CD14-positive monocyte (primary cell): ENCODE results near the gene SMARCD2. TPM values are rescaled to one million over a fixed set of nuclear protein-coding genes. Genes with fewer than 3 reads are reported as not detected.
"Not testable (repeated sequence)": the region's sequence is repeated elsewhere in the genome, so short reads cannot be mapped to it uniquely, and the experiment has no call there.

Experiments used
- DNase-seq, 3 donors: peaks; one replicate each; pipeline ENCODE4 v3.0.0-alpha.2; 2011 to 2022
- H2AFZ ChIP-seq: 2 replicates; pipeline ENCODE4 v1.6.0; 2012; ENCODE audit warnings: mild to moderate bottlenecking, low read depth, low read length, inconsistent platforms; ENCODE audit not compliant: insufficient read depth, poor library complexity, severe bottlenecking
- H3K27ac ChIP-seq, 2 donors: 1 replicate in 1 of 2; 2 replicates in 1 of 2; pipeline ENCODE4 v1.5.1; 2012 to 2013; ENCODE audit warnings: low read length in 2 of 2, control low read depth in 1 of 2, inconsistent platforms in 1 of 2, low read depth in 1 of 2, mild to moderate bottlenecking in 1 of 2
- H3K27me3 ChIP-seq, 2 donors: one replicate each; pipeline versions ENCODE4 v1.6.0 to v1.6.1; 2011 to 2013; ENCODE audit warnings: low read length in 2 of 2; ENCODE audit not compliant: control insufficient read depth in 2 of 2, insufficient read depth in 2 of 2
- H3K36me3 ChIP-seq, 2 donors: replicated peaks in 1 of 2; 1 replicate in 1 of 2; 2 replicates in 1 of 2; pipeline versions ENCODE4 v1.5.1 to v1.6.1; 2012 to 2013; ENCODE audit warnings: low read length in 2 of 2, control low read depth in 1 of 2, inconsistent platforms in 1 of 2, mild to moderate bottlenecking in 1 of 2; ENCODE audit not compliant: insufficient read depth in 2 of 2, control insufficient read depth in 1 of 2
- H3K4me1 ChIP-seq, 2 donors: 1 replicate in 1 of 2; 2 replicates in 1 of 2; pipeline versions ENCODE4 v1.5.1 to v1.6.1; 2012 to 2013; ENCODE audit warnings: low read length in 2 of 2, control low read depth in 1 of 2, inconsistent platforms in 1 of 2, mild to moderate bottlenecking in 1 of 2, moderate library complexity in 1 of 2; ENCODE audit not compliant: insufficient read depth in 2 of 2, control insufficient read depth in 1 of 2
- H3K4me2 ChIP-seq: replicated peaks from 2 replicates; pipeline ENCODE3; 2012; ENCODE audit warnings: low read length, moderate library complexity, mild to moderate bottlenecking; ENCODE audit not compliant: poor library complexity, severe bottlenecking; ENCODE audit errors: extremely low read depth
- H3K4me3 ChIP-seq, 3 experiments: fragments of 200-600 bp in 1 of 3; sonication (generic) in 1 of 3; replicated peaks in 1 of 3; 1 replicate in 2 of 3; 2 replicates in 1 of 3; pipeline ENCODE4 v1.5.1; 2011 to 2013; ENCODE audit warnings: low read length in 3 of 3, mild to moderate bottlenecking in 3 of 3, control low read depth in 2 of 3, low read depth in 2 of 3, inconsistent platforms in 1 of 3, moderate library complexity in 1 of 3
- H3K79me2 ChIP-seq: 2 replicates; pipeline ENCODE4 v1.6.0; 2012; ENCODE audit warnings: mild to moderate bottlenecking, control low read depth, inconsistent platforms, low read length, moderate library complexity; ENCODE audit not compliant: insufficient read depth
- H3K9ac ChIP-seq: 2 replicates; pipeline ENCODE4 v1.6.0; 2017; ENCODE audit warnings: low read length, mild to moderate bottlenecking; ENCODE audit not compliant: insufficient read depth, poor library complexity, severe bottlenecking
- H3K9me3 ChIP-seq, 2 donors: replicated peaks in 1 of 2; 1 replicate in 1 of 2; 2 replicates in 1 of 2; pipeline versions ENCODE4 v1.5.1 to v1.6.1; 2012 to 2013; ENCODE audit warnings: low read length in 2 of 2, control low read depth in 1 of 2; ENCODE audit not compliant: control insufficient read depth in 1 of 2, insufficient read depth in 1 of 2
- H4K20me1 ChIP-seq: 2 replicates; pipeline ENCODE4 v1.6.0; 2012; ENCODE audit warnings: mild to moderate bottlenecking, low read length, control low read depth, moderate library complexity; ENCODE audit not compliant: insufficient read depth
- H3K27ac Mint-ChIP-seq, 7 donors: one replicate each; pipeline ENCODE4 v1.8.0; 2020; ENCODE audit warnings: mild to moderate bottlenecking in 7 of 7, mixed read lengths in 7 of 7, moderate library complexity in 6 of 7, inconsistent platforms in 2 of 7
- H3K27me3 Mint-ChIP-seq, 3 donors: one replicate each; pipeline ENCODE4 v1.8.0; 2021 to 2022; ENCODE audit warnings: low read depth in 3 of 3, mild to moderate bottlenecking in 3 of 3, mixed read lengths in 3 of 3, moderate library complexity in 3 of 3, inconsistent platforms in 1 of 3
- H3K36me3 Mint-ChIP-seq, 2 donors: one replicate each; pipeline ENCODE4 v1.8.0; 2020; ENCODE audit warnings: mixed read lengths in 2 of 2, inconsistent platforms in 1 of 2, mild to moderate bottlenecking in 1 of 2
- H3K4me1 Mint-ChIP-seq: one replicate; pipeline ENCODE4 v1.8.0; 2020; ENCODE audit warnings: mild to moderate bottlenecking, mixed read lengths
- H3K4me3 Mint-ChIP-seq, 2 donors: one replicate each; pipeline ENCODE4 v1.8.0; 2020; ENCODE audit warnings: mild to moderate bottlenecking in 2 of 2, mixed read lengths in 2 of 2, moderate library complexity in 1 of 2
- H3K9me3 Mint-ChIP-seq, 7 donors: one replicate each; pipeline ENCODE4 v1.8.0; 2020 to 2022; ENCODE audit warnings: mixed read lengths in 7 of 7, mild to moderate bottlenecking in 6 of 7, moderate library complexity in 6 of 7, inconsistent platforms in 2 of 7
- WGBS: methylation state at CpG from one replicate; pipeline ENCODE4 v1.1.5; 2013; ENCODE audit warnings: missing lambda C conversion rate; ENCODE audit not compliant: insufficient coverage; 5-methylcytosine and 5-hydroxymethylcytosine counted together
- intact Hi-C, 2 donors: fragments of 100-400 bp; cut with micrococcal nuclease; formaldehyde crosslinking; loops; one replicate each; pipeline versions ENCODE4 v1.15.0 to v1.15.1; 2023
- polyA plus RNA-seq, 3 donors: library from polyadenylated mRNA; depleted of rRNA in 1 of 3; unstranded in 2 of 3; stranded (reverse) in 1 of 3; fragments of 300-500 nt in 2 of 3; fragments of >200 nt in 1 of 3; fragmentation: Illumina TruSeq in 2 of 3; gene quantifications; 1 replicate in 2 of 3; 2 replicates in 1 of 3; pipeline ENCODE4 v1.2.3, GENCODE V29; 2012 to 2021
- TF ChIP-seq, protein P1 (sequence below): fragments of 200-600 bp; IDR thresholded peaks from one replicate; pipeline ENCODE4 v1.8.0; 2022; ENCODE audit warnings: antibody characterized with exemption, mild to moderate bottlenecking

Gene SMARCD2
- polyA plus RNA-seq, 3 donors: 60.2 to 77.9 (median 64.0) TPM

DNA sequence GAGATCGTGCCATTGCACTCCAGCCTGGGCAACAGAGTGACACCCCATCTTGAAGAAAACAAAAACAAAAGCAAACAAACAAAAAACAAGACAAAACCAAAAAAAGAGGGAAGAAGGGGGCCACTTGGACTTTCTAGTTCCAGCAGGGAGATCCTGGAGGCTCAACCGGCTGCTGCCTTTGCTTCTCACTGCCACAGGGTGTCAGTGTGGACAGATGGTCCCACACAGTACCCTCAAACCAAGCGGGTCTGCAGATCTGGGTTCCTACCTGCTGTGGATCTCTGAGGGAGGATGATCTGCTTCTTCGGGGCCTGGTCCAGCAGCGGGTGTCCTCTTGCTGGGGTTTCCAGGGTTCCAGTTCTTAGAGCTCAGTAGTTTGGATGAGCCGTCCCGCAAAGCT lies 24.1 kb upstream of the SMARCD2 start:
- H3K79me2 ChIP-seq, H3K9me3 ChIP-seq, H3K27me3 Mint-ChIP-seq, H3K4me2 ChIP-seq, H3K36me3 ChIP-seq, H3K4me1 ChIP-seq, H3K9ac ChIP-seq, H3K9me3 Mint-ChIP-seq, DNase-seq, H3K4me3 Mint-ChIP-seq, H3K4me3 ChIP-seq, H3K27ac ChIP-seq, H4K20me1 ChIP-seq, H3K27me3 ChIP-seq, H3K36me3 Mint-ChIP-seq, intact Hi-C loops, H2AFZ ChIP-seq: not testable (repeated sequence)
- H3K27ac Mint-ChIP-seq: peak overlapping the region in 1 of 7 donors; percentile 50
- H3K4me1 Mint-ChIP-seq: peaks cover 14% of the 10 kb centered on the region
- no CpG with 5 or more reads among the region's 7 CpGs for WGBS

DNA sequence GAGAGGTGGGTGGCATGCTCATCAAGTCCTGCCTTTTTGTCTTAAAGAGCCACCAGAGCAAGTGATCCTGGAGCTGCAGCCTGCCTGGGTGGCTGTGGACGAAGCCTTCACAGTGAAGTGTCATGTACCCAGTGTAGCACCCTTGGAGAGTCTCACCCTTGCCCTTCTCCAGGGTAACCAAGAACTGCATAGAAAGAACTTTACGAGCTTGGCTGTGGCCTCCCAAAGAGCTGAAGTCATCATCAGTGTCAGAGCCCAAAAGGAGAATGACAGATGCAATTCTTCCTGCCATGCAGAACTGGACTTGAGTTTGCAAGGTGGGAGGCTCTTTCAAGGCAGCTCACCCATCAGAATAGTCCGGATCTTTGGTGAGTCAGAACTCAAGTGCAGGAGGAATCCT lies 16.8 kb upstream of the SMARCD2 start:
- Histone ChIP-seq H2AFZ (no peak overlapping the region), H3K27ac (no peak overlapping the region), H4K20me1 (no peaks in the 10 kb centered on the region), H3K4me3 (no peak overlapping the region), H3K4me2 (no peak overlapping the region), H3K9me3 (no peaks in the 10 kb centered on the region), H3K27me3 (no peaks in the 10 kb centered on the region), H3K9ac (no peak overlapping the region), H3K4me1 (no peaks in the 10 kb centered on the region), H3K36me3 (no peaks in the 10 kb centered on the region), H3K79me2 (no peaks in the 10 kb centered on the region)
- Mint-ChIP-seq H3K4me3 (no peak overlapping the region), H3K27ac (no peak overlapping the region), H3K27me3 (peaks cover 0 to 8% (median 6%) of the 10 kb centered on the region in 3 donors), H3K4me1 (no peaks in the 10 kb centered on the region), H3K36me3 (no peaks in the 10 kb centered on the region), H3K9me3 (no peaks in the 10 kb centered on the region)
- TF ChIP-seq, protein P1, sequence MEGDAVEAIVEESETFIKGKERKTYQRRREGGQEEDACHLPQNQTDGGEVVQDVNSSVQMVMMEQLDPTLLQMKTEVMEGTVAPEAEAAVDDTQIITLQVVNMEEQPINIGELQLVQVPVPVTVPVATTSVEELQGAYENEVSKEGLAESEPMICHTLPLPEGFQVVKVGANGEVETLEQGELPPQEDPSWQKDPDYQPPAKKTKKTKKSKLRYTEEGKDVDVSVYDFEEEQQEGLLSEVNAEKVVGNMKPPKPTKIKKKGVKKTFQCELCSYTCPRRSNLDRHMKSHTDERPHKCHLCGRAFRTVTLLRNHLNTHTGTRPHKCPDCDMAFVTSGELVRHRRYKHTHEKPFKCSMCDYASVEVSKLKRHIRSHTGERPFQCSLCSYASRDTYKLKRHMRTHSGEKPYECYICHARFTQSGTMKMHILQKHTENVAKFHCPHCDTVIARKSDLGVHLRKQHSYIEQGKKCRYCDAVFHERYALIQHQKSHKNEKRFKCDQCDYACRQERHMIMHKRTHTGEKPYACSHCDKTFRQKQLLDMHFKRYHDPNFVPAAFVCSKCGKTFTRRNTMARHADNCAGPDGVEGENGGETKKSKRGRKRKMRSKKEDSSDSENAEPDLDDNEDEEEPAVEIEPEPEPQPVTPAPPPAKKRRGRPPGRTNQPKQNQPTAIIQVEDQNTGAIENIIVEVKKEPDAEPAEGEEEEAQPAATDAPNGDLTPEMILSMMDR: no peak
- WGBS: 95% methylated on average over 2 of the region's 3 CpGs
- no peak for DNase-seq
- intact Hi-C loops: no loop called here

DNA sequence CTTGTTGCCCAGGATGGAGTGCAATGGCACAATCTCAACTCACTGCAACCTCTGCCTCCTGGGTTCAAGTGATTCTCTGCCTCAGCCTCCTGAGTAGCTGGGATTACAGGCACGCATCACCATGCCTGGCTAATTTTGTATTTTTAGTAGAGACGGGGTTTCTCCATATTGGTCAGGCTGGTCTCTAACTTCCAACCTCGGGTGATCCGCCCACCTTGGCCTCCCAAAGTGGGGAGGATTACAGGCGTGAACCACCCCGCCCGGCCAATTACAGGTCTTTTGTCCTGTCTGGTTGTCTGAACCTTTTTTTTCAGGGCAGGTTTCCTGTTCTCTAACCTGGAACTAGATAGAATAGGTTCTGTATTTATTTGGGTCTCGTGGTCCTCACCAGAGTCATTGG lies 13.9 kb upstream of the SMARCD2 start:
- DNase-seq, H3K79me2 ChIP-seq, H2AFZ ChIP-seq, H3K4me1 Mint-ChIP-seq, H3K36me3 ChIP-seq, H3K4me3 Mint-ChIP-seq, H3K4me1 ChIP-seq, H3K27me3 ChIP-seq, H3K4me2 ChIP-seq, H3K9me3 ChIP-seq, H3K27ac Mint-ChIP-seq, H3K36me3 Mint-ChIP-seq, H4K20me1 ChIP-seq, H3K9me3 Mint-ChIP-seq, H3K9ac ChIP-seq, intact Hi-C loops, H3K4me3 ChIP-seq, H3K27ac ChIP-seq: not testable (repeated sequence)
- 95% methylated on average over 6 of the region's 8 CpGs for WGBS
- H3K27me3 Mint-ChIP-seq: peaks cover 0 to 10% (median 7%) of the 10 kb centered on the region in 3 donors
